Measurements from ENCODE around the gene ZNF70. TPM values are rescaled to one million over a fixed set of nuclear protein-coding genes. Genes with fewer than 3 reads are reported as not detected.

The ZNF70 gene
- total RNA-seq, 1 experiment from 2014 or later, result 3.3 TPM

GRCh38 chr22:23754220-23754919, 3.5 kb upstream of the ZNF70 start, which contains the start of gene VPREB3:
VPREB3 (minus strand) TSS chr22:23754425; CDS start chr22:23754363, 62 bp downstream.
- ChIA-PET POLR2A (no interaction called here), CTCF (no interaction called here)
- ATAC-seq (0 out of 2 replicates have a peak, but pooled peaks have one; percentile 4), DNase-seq (ENCODE audit: low spot score) (peak; percentile 29)
- TF ChIP-seq ATF2 (CRISPR knock-in tag; IDR thresholded peaks at IDR 0.05; ENCODE audit: borderline replicate concordance, low read depth) (no peak), ZNF425 (CRISPR knock-in tag; conservative IDR thresholded peaks at IDR 0.05) (no peak), ELF4 (CRISPR knock-in tag; IDR thresholded peaks at IDR 0.05; ENCODE audit: low read depth) (no peak), ZNF121 (CRISPR knock-in tag; IDR thresholded peaks at IDR 0.05) (no peak), ZNF416 (CRISPR knock-in tag; IDR thresholded peaks at IDR 0.05) (no peak), PRRX2 (CRISPR knock-in tag; IDR thresholded peaks at IDR 0.05) (no peak), CREM (CRISPR knock-in tag; IDR thresholded peaks at IDR 0.05) (no peak)
- TF ChIP-seq, protein P1, sequence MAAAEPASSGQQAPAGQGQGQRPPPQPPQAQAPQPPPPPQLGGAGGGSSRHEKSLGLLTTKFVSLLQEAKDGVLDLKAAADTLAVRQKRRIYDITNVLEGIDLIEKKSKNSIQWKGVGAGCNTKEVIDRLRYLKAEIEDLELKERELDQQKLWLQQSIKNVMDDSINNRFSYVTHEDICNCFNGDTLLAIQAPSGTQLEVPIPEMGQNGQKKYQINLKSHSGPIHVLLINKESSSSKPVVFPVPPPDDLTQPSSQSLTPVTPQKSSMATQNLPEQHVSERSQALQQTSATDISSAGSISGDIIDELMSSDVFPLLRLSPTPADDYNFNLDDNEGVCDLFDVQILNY (CRISPR knock-in tag; IDR thresholded peaks at IDR 0.05), result no peak
- no peaks in the 10 kb centered on the region for H3K9me3 Mint-ChIP-seq
- no peak within 1 kb of the TSS for H3K27ac Mint-ChIP-seq
- H3K27me3 Mint-ChIP-seq (ENCODE audit: low read depth), result no peaks in the 10 kb centered on the region; the same call in 1 of the 2 replicates
- no peaks in the 10 kb centered on the region for H3K36me3 Mint-ChIP-seq
- H3K4me1 Mint-ChIP-seq, result peaks cover 28% of the 10 kb centered on the region
- no peak within 1 kb of the TSS for H3K4me3 Mint-ChIP-seq

- no peaks in the 10 kb centered on the region for H3K9me3 Mint-ChIP-seq
- H3K4me1 Mint-ChIP-seq, result peaks cover 28% of the 10 kb centered on the region
- ATAC-seq, result no peak
- no peak overlapping the region for H3K4me3 Mint-ChIP-seq
- no peak overlapping the region for H3K27ac Mint-ChIP-seq
- POLR2A ChIA-PET, result no interaction called here
- TF ChIP-seq ZNF121 (CRISPR knock-in tag; IDR thresholded peaks at IDR 0.05) (no peak), MLX (CRISPR knock-in tag; IDR thresholded peaks at IDR 0.05) (no peak)
- CTCF ChIA-PET, result interaction anchor here (1.2 kb wide), 1 partner anchor 96 kb away, joined by 4 read pairs; no protein-coding TSS in a partner anchor
- H3K27me3 Mint-ChIP-seq (ENCODE audit: low read depth), result no peaks in the 10 kb centered on the region; the same call in 1 of the 2 replicates
- no peak for DNase-seq (ENCODE audit: low spot score)
- H3K36me3 Mint-ChIP-seq, result no peaks in the 10 kb centered on the region
Observed at GRCh38 chr22:23753385-23753784, 2.5 kb upstream of the ZNF70 start.

DNA sequence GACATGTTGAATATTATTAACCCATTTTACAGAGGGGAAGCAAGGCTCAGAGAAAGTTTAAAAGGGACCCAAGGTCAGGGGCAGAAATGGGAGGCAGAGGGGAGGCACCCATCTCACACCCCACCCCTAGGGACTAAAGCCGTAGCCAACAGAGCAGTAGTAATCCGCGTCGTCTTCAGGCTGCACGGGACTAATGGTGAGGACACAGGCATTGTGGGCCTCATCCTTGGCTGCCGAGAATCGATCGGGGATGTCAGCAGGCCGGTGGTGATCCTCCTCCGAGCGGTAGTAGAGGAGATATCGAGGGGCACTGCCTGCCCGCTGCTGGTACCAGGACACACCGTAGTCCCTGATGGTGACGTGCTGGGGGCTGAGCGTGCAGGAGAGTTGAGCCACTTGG, 1.8 kb upstream of the ZNF70 start:
- H3K36me3 Mint-ChIP-seq, result no peaks in the 10 kb centered on the region
- ChIA-PET CTCF (interaction anchor here (0.9 to 1.2 kb wide), 2 partner anchors 97 to 161 kb away, joined by 3 to 4 read pairs; no protein-coding TSS in a partner anchor), POLR2A (no interaction called here)
- ATAC-seq, result no peak
- H3K9me3 Mint-ChIP-seq, result no peaks in the 10 kb centered on the region
- H3K27me3 Mint-ChIP-seq (ENCODE audit: low read depth), result no peaks in the 10 kb centered on the region
- DNase-seq (ENCODE audit: low spot score), result no peak
- peak overlapping the region; percentile 80; the same call in 1 of the 2 replicates for H3K4me3 Mint-ChIP-seq
- peaks cover 28% of the 10 kb centered on the region for H3K4me1 Mint-ChIP-seq
- H3K27ac Mint-ChIP-seq, result no peak overlapping the region
- no peak for TF ChIP-seq ZNF281 (CRISPR knock-in tag; IDR thresholded peaks at IDR 0.05)
- TF ChIP-seq ESRRA (CRISPR knock-in tag; IDR thresholded peaks at IDR 0.05; ENCODE audit: borderline replicate concordance), result no peak
- no peak for TF ChIP-seq ZNF317 (CRISPR knock-in tag; IDR thresholded peaks at IDR 0.05; ENCODE audit: borderline replicate concordance, low read depth)
- TF ChIP-seq EMX1 (CRISPR knock-in tag; IDR thresholded peaks at IDR 0.05), result no peak
- TF ChIP-seq, protein P2, sequence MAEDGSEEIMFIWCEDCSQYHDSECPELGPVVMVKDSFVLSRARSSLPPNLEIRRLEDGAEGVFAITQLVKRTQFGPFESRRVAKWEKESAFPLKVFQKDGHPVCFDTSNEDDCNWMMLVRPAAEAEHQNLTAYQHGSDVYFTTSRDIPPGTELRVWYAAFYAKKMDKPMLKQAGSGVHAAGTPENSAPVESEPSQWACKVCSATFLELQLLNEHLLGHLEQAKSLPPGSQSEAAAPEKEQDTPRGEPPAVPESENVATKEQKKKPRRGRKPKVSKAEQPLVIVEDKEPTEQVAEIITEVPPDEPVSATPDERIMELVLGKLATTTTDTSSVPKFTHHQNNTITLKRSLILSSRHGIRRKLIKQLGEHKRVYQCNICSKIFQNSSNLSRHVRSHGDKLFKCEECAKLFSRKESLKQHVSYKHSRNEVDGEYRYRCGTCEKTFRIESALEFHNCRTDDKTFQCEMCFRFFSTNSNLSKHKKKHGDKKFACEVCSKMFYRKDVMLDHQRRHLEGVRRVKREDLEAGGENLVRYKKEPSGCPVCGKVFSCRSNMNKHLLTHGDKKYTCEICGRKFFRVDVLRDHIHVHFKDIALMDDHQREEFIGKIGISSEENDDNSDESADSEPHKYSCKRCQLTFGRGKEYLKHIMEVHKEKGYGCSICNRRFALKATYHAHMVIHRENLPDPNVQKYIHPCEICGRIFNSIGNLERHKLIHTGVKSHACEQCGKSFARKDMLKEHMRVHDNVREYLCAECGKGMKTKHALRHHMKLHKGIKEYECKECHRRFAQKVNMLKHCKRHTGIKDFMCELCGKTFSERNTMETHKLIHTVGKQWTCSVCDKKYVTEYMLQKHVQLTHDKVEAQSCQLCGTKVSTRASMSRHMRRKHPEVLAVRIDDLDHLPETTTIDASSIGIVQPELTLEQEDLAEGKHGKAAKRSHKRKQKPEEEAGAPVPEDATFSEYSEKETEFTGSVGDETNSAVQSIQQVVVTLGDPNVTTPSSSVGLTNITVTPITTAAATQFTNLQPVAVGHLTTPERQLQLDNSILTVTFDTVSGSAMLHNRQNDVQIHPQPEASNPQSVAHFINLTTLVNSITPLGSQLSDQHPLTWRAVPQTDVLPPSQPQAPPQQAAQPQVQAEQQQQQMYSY (CRISPR knock-in tag; IDR thresholded peaks at IDR 0.05), result no peak
